ENCODE data around the gene NUP210.

The NUP210 gene

DNA sequence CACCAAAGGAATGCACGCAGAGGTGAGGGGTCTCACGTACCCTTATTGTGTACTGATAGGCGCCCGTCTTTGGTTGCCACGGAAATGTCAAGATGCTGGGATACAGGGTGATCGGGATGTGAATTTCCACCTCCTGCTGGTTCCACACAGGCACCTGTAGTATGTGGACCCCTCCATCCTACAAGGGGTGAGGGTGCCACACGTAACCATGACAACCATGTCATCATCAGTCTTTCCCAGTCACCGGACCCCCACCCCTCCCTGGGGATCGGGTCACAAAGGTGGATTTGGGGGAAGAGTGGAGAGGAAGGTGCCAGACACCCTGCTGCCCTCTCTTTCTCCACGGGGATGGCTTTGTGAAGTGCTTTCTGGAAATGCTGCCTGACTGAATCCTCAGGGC is 44.7 kb downstream of the NUP210 start:
- DNase-seq (ENCODE audit: low read depth in 2 of 2): no peak

DNA sequence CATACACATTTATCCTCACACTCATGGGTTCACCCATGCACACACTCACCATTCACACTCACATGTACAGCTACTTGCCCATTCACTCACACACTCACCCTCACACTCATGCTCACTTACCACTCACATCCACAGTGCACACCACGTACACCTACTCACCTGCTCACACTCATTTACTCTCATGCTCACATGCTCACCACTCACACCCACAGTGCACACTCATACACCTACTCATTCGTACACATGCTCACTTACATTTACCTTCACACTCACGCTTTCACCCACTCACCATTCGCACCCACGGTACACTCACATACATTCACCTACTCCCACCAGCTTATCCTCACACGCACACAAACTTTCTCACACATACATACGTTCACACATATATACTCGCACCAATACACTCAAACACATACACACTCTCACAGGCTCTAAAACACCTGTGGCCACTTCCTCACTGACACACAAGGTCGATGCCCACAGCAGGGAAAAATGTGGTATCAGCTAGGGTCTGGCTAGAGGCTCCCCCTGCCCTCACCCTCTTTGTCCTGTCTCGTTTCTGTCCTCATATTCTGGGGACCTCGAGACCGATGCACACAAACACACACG is 46.0 kb downstream of the NUP210 start:
- DNase-seq (ENCODE audit: low read depth in 2 of 2): no peak

DNA sequence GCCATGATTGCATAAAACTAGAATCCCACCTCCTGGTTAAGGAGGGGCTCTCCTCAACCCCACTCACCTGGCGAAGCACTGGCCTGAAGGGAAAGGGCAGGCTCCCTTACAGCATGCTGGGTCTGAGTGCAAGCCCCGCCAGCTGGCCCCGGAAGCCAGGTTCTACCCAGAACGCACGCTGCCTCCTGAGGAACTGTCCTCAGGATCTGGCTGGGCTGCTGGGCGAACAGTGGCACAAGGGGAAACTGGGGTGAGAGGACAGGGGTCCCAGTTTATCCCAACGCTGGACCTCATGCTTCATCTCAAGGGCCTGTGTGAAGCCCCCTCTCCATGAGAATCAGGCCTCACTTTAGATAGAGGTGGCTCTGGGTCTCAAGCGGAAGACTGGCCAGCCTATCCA is 47.5 kb downstream of the NUP210 start:
- no peak for DNase-seq (ENCODE audit: low read depth in 2 of 2)

DNA sequence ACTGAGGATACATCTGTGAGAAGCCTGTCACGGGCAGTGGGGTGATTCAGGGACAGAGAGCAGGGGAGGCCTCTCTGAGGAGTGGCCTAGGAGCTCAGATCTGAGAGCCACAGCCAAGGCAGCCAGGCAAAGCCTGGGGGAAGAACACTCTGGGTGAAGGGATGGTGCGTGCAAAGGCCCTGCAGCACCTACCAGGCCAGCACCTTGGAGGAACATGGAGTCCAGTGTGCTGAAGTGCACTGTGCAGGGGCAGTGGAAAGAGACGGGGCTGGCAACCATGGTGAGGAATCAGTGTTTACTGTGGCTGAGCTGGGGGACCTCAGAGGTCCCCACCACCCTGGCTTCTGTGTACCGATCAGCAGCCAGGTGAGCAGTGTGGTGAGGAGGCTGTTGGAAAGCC is 48.0 kb downstream of the NUP210 start:
- DNase-seq (ENCODE audit: low read depth in 2 of 2): no peak

DNA sequence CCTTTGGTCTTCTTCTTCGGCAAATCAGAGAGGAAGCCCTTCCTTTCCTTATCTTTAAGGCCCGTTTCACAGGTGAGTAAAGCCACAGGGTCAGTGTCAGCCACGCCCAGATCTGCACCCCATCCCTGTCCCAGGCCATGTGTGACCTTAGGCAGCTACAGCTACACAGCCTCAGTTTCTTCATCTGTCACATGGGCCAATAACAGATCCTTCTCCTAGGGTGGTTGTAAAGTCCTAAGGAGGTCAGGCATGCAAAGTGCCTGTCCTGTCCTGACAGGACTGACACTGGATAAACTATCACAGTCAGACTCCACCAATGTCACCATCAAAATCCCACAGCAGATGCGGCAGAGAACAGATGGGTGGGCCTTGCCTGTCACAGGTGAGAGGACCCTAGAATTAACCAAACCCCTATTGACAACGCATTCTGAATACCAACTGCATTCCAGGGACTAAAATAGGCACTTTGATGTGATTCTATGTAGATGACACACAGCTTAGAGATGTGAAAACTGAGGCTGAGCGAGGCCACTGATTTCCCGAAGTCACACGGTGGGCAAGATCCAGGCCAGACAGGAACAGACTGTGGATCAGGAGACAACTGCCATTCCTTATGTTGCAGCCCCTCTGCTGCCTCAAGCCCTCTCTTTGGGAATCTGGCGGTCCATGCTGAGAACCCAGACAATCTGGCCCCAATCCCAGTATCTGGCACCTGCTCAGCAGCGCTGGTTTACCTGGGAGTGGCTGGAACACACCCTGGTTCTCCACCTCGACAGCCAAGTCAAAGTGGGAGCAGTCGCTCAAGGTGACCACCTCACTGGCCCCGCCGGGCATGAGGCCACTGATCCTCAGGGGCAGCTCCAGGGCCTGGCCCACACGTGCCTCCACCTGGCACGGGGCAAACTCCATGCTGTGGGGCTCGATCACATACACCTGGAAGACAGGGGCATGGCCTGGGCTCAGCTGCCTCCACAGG is 48.7 kb downstream of the NUP210 start:
- DNase-seq (ENCODE audit: low read depth in 2 of 2): no peak

DNA sequence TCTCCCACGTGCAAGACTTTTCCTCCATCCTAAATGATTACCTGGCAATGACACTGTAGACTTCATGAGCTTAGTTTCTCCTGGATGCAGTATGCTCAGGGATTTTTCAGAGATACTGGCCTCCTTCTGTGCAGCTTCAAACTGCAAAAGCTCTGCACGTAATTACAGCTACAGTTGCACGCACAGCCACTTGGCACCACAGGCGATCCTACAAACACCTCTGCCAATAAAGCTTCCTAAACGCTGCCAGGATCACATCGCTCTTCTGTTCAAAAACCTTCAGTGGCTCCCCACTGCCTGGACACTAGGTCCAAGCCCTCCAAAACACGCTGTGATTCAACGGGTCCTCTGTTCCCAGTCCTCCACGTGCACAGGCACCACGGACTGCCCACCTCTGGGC is 49.5 kb downstream of the NUP210 start:
- DNase-seq (ENCODE audit: low read depth in 2 of 2): no peak

DNA sequence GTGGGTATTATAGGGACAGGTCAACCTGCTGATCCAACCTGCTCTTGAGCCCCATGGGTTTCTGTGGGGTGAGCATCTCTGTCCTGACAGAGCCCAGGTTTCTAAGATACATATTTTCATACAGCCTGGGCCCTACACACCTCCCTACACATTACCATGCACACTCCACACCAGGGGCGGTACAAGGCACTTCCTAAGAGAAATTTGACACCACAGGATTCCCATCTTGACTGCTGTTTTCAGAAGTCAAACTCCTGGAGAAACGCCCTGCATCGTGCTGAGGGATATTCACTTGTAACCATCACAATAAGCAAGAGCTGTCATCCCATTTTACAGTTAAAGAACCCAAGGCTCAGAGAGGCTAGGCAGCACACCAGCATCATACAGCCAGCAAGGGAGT is 50.1 kb downstream of the NUP210 start:
- no peak for DNase-seq (ENCODE audit: low read depth in 2 of 2)

DNA sequence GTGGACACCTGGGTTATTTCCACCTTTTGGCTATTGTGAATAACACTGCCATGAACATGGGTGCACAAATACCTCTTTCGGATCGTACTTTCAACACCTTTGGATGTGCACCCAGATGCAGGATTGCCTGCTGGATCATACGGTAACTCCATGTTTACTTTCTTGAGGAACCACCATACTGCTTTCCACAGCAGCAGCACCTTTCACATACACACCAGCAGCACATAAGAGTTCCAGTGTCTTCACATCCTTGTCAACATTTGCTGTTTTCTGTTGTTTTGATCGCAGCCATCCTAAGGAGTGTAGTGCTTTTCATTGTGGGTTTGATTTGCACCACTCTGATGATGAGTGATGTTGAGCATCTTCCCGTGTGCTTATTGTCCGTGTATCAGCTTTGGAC is 51.3 kb downstream of the NUP210 start:
- no peak for DNase-seq (ENCODE audit: low read depth in 2 of 2)

DNA sequence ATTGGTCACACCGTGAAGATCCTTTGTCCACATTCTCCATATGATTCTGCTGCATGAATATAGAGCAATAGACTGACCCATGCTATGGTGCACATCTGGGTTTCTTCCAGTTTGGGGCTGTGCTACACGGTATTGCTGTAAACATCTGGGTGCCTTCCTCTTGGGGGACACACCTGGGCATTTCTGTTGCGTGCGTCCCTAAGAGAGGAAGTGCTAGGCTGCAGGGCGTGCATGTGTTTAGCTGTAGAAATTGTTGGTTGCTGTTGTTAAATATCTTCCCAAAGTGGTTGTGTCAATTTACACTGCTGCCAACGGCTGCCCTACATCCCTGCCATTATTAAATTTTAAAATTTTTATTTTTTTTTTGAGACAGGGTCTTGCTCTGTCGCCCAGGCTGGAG is 52.4 kb downstream of the NUP210 start:
- DNase-seq (ENCODE audit: low read depth in 2 of 2): no peak

DNA sequence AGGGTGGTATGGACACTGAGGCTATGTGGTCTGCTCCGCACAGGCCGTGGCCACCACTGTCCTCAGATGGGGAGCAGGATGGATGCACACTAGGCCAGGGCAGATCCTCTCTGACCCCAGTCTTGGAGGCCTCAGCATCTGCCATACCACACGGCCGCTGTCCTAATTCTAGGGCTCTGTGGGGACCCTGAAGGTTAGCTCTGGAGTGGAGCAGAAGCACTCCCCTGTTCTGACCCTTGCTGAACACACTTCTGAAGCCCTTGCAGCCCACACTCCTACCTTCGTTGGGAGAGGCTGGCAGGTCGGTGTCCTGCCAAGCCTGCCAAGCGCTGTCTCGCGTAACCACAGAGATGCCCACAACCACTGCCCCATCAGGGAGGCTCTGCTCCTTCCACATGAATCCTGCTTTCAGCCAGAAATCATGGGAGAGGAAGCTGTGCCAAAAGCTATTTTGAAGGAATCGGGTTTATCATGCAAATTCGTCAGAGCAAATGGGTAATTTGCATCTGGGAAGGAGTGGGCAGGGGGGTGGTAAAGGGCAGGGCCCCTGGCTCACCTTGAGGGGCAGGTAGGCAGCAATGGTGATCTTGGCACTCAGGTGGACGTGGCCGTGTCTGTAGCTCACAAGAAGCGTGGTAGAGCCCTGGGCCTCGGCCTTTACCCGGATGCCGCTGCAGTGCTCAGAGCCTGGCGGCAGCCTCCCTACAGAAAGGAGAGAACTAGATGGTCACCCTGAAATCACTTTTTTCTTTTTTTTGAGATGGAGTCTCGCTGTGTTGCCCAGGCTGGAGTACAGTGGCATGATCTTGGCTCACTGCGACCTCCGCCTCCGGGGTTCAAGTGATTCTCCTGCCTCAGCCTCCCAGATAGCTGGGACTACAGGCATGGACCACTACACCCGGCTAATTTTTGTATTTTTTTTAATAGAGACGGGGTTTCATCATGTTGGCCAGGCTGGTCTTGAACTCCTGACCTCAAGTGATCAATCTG is 54.4 kb downstream of the NUP210 start:
- no peak for DNase-seq (ENCODE audit: low read depth in 2 of 2)

DNA sequence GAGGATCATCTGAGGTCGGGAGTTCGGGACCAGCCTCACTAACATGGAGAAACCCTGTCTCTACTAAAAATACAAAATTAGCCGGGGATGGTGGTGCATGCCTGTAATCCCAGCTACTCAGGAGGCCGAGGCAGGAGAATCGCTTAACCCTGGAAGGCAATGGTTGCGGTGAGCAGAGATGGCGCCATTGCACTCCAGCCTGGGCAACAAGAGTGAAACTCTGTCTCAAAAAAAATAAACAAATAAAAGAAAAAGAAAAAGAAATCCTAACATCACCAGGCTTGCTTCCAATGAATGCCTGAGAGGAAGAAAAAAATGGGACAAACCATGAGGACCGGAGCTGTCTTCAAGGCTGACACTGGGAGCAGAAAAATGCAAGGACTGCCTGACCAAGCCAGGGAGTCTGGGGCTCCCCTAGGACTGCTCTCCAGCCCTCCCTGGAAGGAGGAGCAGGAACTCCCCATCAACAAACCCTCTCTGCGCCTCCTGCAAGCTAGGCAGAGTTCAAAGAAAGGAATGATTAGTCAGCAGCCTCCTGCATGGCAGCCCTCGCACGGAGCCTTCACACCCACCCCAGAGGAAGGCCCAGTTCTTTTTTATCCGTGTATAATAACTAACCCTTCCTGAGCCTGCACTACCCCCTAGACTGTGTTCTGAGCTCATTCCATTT is 55.4 kb downstream of the NUP210 start:
- DNase-seq (ENCODE audit: low read depth in 2 of 2): no peak

DNA sequence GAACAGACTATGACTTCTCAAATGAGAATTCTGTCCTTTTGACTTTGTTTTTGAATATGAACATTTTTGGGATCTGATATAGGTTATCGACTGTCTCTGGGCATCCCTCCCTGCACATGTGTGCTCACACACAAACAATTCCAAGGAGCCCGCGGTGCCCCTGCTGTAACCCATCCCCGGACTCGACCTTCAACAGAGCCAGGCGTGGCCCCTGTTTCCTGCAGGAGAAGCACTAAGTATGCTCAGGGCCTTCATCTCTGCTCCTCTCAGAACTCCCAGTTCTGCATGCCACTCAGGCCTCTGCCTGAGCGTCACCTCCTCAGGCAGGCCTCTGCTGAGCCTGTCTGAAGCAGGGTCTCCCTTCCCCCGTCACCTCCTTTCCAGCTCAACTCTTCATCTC is 57.6 kb downstream of the NUP210 start:
- DNase-seq (ENCODE audit: low read depth in 2 of 2): no peak

DNA sequence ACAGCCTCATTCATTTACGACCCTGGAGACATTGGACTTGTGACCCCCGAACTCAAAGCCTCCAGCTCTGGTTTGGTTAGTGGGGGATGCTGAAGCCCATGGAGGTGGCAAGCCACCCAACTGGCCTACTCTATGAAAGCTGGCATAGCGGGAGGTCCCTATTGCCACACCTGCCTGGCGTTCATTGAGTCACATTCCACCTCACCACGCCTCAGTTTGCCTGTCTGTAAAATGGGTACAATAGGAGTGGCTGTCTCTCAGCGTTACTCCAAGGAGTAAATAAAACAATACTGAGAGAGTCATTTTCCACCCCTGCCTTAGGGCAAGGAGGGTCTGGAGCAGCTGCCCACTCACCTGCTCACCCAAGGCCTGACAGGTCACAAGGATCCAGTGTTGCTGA is 60.2 kb downstream of the NUP210 start:
- no peak for DNase-seq (ENCODE audit: low read depth in 2 of 2)

DNA sequence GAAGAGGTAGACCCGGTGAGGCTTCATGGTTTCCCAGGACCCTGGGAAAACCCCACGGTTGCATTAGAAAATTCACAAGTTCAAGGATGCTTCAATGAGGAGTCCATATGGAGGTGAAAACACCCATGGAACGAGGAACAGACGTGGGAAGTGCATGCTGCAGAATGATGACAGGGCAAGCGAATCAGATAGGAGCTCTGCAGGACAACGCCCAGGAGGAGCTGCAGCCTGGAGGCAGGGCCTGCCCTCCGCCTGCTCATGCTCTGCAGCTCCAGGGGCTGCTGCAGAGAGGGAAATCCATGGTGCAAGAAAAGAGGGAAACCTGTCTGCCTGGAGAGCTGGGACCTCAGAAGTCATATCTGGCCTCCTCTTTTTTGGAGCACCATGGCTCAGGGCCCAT is 61.5 kb downstream of the NUP210 start:
- DNase-seq (ENCODE audit: low read depth in 2 of 2): no peak

DNA sequence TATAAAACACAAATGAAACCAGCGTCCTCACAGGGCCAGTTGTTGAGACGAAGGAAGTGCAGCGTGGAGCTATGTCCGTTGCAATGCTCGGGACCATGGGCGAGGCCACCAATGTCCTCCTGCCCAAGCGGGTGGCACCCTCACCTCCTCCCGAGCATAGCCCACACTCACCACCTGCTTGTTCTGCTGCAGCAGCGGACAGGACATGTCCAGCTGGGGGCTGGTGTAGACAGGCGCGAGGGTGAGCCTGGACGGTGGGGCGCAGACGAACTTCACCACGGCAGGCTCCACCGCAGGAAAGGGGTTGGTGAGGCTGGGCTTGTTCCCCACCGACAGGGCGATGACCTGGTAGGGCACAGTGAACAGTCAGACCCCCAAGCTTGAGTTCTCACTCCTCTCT is 62.1 kb downstream of the NUP210 start:
- DNase-seq (ENCODE audit: low read depth in 2 of 2): no peak

DNA sequence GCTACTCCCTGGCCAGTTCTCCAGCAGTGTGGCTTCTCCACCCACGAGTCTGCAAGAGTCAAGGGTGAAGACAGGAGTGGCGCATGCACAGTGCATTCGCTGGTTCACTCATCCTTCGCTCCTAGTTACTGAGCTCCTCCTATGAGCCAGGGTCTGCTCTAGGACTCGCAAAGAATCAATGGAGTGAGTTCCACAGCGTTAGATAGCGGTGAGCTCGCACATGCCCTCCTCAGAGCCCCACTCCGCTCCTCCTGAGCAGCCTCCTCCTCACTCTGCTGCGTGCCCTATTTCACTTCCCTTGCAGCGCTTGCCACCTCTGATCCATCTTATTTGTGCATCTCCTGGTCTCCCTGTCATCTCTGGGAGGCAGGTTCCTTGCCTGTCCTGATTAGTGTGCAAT is 63.0 kb downstream of the NUP210 start:
- no peak for DNase-seq (ENCODE audit: low read depth in 2 of 2)

DNA sequence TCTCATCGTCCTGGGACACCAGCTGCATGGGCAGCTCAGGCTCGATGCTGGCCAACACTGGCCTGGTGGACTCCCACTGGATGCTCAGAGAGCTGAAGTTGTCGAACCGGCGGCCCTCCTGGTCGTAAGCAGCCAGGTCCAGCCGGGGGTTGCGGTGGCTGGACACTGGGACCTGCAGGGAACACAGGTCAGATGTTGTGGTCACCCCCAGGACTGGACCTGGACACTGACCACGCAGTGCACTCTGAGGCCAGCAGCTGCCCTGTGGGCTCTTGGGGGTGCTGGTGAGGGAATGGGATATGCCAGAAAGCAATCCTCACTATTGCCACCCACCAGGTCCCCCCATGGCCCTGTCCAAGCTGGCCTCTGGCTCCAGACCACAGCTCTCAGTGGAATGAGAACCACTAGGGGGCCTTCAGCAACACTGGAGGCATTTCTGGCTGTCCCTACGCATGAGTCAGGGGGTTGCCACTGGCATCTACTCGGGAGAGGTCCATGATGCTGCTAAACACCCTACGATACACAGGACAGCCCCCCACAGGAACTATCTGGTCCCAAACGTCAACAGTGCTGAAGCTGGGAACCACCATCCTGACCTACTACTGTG is 66.1 kb downstream of the NUP210 start:
- no peak for DNase-seq (ENCODE audit: low read depth in 2 of 2)

DNA sequence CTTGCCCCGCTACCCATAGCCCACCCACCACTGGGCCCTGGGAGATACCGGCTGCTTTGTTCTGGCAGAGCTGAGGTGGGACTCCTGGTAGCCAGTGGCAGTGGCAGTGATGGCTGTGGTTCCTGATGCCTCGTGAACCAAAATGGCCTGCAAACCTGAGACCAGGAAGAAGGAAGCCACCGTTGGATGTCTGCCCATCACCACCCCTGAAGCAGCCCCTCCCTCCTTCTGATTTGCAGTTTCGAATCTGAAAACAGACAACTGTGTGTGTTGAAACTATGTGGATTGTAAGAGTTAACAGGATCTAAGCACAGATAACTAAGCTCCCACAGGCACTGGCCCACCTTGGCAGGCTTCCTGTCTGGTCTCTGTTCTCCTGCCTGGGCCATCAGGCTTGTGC is 66.6 kb downstream of the NUP210 start:
- no peak for DNase-seq (ENCODE audit: low read depth in 2 of 2)

DNA sequence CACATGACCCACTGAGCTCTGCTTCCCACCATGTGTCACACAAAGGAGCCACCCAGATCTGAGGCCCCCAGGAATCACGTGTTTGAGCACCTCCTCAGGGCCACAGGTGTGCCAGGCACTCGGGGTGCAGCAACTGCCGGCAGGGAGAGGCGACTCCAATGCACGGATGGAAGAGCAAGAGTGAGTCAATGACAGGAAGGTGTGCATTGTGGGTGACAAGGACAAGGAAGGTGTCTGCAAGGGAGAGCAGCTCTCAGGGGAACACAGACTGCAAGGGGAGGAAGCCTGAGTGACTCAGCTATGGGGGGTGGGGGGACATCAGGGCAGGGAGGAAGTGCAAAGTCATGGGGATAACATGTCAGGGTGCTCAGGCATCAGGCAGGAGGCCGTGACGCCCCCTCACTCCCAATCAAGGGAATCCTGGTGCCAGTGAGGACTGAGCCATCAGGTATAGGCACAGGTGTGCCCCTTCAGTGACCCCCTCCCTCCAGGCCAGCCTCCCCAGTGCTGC is 67.4 kb downstream of the NUP210 start:
- peak in 1 of 2 donors; percentile 15 for DNase-seq (ENCODE audit: low read depth in 2 of 2)

DNA sequence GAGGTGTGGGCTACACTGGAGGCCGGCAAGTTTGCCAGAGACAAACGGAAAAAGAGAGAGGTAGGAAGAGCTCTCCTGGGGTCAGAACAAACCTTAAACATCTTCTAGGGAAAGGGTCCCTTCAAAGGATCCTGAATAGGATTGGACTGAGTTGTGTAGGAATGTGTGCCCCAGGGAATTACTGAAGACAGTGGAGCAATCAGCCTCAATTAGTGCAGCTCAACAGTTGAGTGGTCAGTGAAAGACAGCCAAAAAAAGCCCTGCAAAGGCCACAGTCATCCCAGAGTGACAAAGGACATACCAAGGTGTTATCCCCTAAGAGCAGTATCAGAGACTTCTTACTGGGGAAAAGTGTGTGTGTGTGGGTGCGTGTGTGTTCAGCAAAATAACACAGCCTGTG is 70.3 kb downstream of the NUP210 start:
- no peak for DNase-seq (ENCODE audit: low read depth in 2 of 2)

All from stimulated activated CD4-positive, alpha-beta T cell treated with anti-CD3 and anti-CD28 coated beads, Interleukin-1b, Interleukin-23, amount 100 ng/mL, for 4 hours (primary cell).